Measurements from ENCODE around the gene NCOA3.

- no peak for TF ChIP-seq EP300 (IDR thresholded peaks at IDR 0.05; ENCODE audit: borderline replicate concordance)
- TF ChIP-seq NFIC (IDR thresholded peaks at IDR 0.05) = no peak
- TF ChIP-seq CREB1 (IDR thresholded peaks at IDR 0.05; ENCODE audit: low read depth) = no peak
- TF ChIP-seq TAF1 (IDR thresholded peaks at IDR 0.05; ENCODE audit: low read depth) = no peak
- TF ChIP-seq, protein P1, sequence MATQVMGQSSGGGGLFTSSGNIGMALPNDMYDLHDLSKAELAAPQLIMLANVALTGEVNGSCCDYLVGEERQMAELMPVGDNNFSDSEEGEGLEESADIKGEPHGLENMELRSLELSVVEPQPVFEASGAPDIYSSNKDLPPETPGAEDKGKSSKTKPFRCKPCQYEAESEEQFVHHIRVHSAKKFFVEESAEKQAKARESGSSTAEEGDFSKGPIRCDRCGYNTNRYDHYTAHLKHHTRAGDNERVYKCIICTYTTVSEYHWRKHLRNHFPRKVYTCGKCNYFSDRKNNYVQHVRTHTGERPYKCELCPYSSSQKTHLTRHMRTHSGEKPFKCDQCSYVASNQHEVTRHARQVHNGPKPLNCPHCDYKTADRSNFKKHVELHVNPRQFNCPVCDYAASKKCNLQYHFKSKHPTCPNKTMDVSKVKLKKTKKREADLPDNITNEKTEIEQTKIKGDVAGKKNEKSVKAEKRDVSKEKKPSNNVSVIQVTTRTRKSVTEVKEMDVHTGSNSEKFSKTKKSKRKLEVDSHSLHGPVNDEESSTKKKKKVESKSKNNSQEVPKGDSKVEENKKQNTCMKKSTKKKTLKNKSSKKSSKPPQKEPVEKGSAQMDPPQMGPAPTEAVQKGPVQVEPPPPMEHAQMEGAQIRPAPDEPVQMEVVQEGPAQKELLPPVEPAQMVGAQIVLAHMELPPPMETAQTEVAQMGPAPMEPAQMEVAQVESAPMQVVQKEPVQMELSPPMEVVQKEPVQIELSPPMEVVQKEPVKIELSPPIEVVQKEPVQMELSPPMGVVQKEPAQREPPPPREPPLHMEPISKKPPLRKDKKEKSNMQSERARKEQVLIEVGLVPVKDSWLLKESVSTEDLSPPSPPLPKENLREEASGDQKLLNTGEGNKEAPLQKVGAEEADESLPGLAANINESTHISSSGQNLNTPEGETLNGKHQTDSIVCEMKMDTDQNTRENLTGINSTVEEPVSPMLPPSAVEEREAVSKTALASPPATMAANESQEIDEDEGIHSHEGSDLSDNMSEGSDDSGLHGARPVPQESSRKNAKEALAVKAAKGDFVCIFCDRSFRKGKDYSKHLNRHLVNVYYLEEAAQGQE (IDR thresholded peaks at IDR 0.05; ENCODE audit: low read depth) = no peak
- TF ChIP-seq EGR1 (IDR thresholded peaks at IDR 0.05) = no peak
- TF ChIP-seq CEBPB (IDR thresholded peaks at IDR 0.05) = no peak
- TF ChIP-seq FOXM1 (IDR thresholded peaks at IDR 0.05; ENCODE audit: borderline replicate concordance, low read depth) = no peak
- TF ChIP-seq, protein P2, sequence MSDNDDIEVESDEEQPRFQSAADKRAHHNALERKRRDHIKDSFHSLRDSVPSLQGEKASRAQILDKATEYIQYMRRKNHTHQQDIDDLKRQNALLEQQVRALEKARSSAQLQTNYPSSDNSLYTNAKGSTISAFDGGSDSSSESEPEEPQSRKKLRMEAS (IDR thresholded peaks at IDR 0.05) = no peak
Observed at GRCh38 chr20:47679462-47679861, 177.8 kb downstream of the NCOA3 start.

Data from Ishikawa (cell line).